ENCODE measurements around the gene STIP1. TPM values are rescaled to one million over a fixed set of nuclear protein-coding genes. Genes with fewer than 3 reads are reported as not detected.

Gene STIP1
- total and polyA plus RNA-seq, 10 of the 15 experiments (the other 5 are each of a cell fraction or from before 2014, with no cell fraction given): 25.2 to 291 (median 191) TPM

DNA sequence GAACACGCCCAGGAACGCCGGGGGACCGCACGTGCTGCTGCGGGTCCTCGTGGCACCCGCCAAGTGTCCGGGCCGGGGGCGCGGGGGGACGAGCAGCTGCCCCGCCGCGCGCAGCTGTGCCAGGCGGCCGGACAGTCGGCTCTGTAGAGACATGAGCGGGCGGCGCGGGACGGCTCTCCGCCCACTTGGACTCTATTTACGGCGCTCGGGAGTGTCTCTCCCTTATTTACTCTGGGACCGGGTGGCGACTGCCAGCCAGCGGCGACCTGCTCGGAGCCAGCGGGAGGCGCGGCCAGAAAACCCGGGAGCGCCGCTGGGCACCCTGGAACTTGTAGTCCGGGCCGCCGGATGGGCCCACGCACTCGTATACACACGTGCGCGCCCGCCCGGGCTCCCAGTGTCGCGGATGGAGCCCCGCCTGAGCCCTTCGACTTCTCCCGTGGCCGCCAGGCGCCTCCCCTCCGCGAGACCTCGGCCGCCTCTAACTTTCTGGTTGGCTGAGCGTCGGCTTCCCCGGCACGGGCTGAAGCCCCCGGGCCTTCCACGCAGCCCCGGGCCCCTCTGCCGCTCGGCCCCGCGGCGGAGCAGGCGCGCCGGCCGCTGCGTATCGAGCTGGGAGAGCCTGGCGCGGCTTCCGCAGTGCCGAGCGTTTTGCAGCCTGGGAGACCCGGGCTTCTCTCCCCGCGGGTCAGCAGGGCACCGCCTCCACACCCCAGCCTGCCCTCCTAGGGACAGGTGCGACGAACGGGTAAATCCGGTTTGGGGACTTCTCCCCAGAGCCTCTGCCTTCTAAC lies 19.9 kb upstream of the STIP1 start, which contains the start of gene MACROD1 (continued):
- TF ChIP-seq, protein P1, sequence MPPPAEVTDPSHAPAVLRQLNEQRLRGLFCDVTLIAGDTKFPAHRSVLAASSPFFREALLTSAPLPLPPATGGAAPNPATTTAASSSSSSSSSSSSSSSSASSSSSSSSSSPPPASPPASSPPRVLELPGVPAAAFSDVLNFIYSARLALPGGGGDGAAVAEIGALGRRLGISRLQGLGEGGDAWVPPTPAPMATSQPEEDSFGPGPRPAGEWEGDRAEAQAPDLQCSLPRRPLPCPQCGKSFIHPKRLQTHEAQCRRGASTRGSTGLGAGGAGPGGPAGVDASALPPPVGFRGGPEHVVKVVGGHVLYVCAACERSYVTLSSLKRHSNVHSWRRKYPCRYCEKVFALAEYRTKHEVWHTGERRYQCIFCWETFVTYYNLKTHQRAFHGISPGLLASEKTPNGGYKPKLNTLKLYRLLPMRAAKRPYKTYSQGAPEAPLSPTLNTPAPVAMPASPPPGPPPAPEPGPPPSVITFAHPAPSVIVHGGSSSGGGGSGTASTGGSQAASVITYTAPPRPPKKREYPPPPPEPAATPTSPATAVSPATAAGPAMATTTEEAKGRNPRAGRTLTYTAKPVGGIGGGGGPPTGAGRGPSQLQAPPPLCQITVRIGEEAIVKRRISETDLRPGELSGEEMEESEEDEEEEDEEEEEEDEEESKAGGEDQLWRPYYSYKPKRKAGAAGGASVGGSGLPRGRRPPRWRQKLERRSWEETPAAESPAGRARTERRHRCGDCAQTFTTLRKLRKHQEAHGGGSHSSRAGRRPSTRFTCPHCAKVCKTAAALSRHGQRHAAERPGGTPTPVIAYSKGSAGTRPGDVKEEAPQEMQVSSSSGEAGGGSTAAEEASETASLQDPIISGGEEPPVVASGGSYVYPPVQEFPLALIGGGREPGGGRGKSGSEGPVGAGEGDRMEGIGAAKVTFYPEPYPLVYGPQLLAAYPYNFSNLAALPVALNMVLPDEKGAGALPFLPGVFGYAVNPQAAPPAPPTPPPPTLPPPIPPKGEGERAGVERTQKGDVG (CRISPR knock-in tag; IDR thresholded peaks at IDR 0.05): no peak
- no peak for TF ChIP-seq MYC (IDR thresholded peaks at IDR 0.05; ENCODE audit: insufficient read depth, insufficient read length, insufficient replicate concordance, low read length, severe bottlenecking)
- TF ChIP-seq CREB1 (IDR thresholded peaks at IDR 0.05; ENCODE audit: low read depth): no peak
- peak; percentile 83 for TF ChIP-seq HCFC1 (IDR thresholded peaks at IDR 0.05; ENCODE audit: low read length)
- peak; percentile 77 for TF ChIP-seq NR2F1 (conservative IDR thresholded peaks at IDR 0.05)
- no peak for TF ChIP-seq CHD1 (IDR thresholded peaks at IDR 0.05; ENCODE audit: low read depth, low read length)
- TF ChIP-seq, protein P2, sequence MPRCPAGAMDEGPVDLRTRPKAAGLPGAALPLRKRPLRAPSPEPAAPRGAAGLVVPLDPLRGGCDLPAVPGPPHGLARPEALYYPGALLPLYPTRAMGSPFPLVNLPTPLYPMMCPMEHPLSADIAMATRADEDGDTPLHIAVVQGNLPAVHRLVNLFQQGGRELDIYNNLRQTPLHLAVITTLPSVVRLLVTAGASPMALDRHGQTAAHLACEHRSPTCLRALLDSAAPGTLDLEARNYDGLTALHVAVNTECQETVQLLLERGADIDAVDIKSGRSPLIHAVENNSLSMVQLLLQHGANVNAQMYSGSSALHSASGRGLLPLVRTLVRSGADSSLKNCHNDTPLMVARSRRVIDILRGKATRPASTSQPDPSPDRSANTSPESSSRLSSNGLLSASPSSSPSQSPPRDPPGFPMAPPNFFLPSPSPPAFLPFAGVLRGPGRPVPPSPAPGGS (IDR thresholded peaks at IDR 0.05; ENCODE audit: borderline replicate concordance, insufficient read depth, low read depth, low read length, poor library complexity, severe bottlenecking): no peak
- TF ChIP-seq, protein P3, sequence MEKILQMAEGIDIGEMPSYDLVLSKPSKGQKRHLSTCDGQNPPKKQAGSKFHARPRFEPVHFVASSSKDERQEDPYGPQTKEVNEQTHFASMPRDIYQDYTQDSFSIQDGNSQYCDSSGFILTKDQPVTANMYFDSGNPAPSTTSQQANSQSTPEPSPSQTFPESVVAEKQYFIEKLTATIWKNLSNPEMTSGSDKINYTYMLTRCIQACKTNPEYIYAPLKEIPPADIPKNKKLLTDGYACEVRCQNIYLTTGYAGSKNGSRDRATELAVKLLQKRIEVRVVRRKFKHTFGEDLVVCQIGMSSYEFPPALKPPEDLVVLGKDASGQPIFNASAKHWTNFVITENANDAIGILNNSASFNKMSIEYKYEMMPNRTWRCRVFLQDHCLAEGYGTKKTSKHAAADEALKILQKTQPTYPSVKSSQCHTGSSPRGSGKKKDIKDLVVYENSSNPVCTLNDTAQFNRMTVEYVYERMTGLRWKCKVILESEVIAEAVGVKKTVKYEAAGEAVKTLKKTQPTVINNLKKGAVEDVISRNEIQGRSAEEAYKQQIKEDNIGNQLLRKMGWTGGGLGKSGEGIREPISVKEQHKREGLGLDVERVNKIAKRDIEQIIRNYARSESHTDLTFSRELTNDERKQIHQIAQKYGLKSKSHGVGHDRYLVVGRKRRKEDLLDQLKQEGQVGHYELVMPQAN (conservative IDR thresholded peaks at IDR 0.05): peak; percentile 54
- TF ChIP-seq, protein P4, sequence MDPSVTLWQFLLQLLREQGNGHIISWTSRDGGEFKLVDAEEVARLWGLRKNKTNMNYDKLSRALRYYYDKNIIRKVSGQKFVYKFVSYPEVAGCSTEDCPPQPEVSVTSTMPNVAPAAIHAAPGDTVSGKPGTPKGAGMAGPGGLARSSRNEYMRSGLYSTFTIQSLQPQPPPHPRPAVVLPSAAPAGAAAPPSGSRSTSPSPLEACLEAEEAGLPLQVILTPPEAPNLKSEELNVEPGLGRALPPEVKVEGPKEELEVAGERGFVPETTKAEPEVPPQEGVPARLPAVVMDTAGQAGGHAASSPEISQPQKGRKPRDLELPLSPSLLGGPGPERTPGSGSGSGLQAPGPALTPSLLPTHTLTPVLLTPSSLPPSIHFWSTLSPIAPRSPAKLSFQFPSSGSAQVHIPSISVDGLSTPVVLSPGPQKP (IDR thresholded peaks at IDR 0.05; ENCODE audit: low read depth, low read length): 0 out of 2 replicates have a peak, but pooled peaks have one; percentile 10
- TF ChIP-seq, protein P5, sequence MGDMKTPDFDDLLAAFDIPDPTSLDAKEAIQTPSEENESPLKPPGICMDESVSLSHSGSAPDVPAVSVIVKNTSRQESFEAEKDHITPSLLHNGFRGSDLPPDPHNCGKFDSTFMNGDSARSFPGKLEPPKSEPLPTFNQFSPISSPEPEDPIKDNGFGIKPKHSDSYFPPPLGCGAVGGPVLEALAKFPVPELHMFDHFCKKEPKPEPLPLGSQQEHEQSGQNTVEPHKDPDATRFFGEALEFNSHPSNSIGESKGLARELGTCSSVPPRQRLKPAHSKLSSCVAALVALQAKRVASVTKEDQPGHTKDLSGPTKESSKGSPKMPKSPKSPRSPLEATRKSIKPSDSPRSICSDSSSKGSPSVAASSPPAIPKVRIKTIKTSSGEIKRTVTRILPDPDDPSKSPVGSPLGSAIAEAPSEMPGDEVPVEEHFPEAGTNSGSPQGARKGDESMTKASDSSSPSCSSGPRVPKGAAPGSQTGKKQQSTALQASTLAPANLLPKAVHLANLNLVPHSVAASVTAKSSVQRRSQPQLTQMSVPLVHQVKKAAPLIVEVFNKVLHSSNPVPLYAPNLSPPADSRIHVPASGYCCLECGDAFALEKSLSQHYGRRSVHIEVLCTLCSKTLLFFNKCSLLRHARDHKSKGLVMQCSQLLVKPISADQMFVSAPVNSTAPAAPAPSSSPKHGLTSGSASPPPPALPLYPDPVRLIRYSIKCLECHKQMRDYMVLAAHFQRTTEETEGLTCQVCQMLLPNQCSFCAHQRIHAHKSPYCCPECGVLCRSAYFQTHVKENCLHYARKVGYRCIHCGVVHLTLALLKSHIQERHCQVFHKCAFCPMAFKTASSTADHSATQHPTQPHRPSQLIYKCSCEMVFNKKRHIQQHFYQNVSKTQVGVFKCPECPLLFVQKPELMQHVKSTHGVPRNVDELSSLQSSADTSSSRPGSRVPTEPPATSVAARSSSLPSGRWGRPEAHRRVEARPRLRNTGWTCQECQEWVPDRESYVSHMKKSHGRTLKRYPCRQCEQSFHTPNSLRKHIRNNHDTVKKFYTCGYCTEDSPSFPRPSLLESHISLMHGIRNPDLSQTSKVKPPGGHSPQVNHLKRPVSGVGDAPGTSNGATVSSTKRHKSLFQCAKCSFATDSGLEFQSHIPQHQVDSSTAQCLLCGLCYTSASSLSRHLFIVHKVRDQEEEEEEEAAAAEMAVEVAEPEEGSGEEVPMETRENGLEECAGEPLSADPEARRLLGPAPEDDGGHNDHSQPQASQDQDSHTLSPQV (IDR thresholded peaks at IDR 0.05): no peak
- TF ChIP-seq, protein P6, sequence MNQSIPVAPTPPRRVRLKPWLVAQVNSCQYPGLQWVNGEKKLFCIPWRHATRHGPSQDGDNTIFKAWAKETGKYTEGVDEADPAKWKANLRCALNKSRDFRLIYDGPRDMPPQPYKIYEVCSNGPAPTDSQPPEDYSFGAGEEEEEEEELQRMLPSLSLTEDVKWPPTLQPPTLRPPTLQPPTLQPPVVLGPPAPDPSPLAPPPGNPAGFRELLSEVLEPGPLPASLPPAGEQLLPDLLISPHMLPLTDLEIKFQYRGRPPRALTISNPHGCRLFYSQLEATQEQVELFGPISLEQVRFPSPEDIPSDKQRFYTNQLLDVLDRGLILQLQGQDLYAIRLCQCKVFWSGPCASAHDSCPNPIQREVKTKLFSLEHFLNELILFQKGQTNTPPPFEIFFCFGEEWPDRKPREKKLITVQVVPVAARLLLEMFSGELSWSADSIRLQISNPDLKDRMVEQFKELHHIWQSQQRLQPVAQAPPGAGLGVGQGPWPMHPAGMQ (IDR thresholded peaks at IDR 0.05; ENCODE audit: borderline replicate concordance): no peak
- peak; percentile 67 for TF ChIP-seq YY1 (IDR thresholded peaks at IDR 0.05; ENCODE audit: low read depth, low read length)
- peak; percentile 70; the same call in 1 of the 2 replicates for TF ChIP-seq HDAC2 (IDR thresholded peaks at IDR 0.05)

Measured in GM12878 (cell line).